Fibroblast of villous mesenchyme (primary cell): ENCODE data around the gene BCL2L2. TPM values are rescaled to one million over a fixed set of nuclear protein-coding genes. Genes with fewer than 3 reads are reported as not detected.
A peak's percentile ranks its signal among the peaks of the same experiment; 100 is the strongest.

Experiments
- DNase-seq: peaks from one replicate; pipeline ENCODE4 v3.0.0-alpha.2; 2010; ENCODE audit warnings: low read depth
- H3K4me3 ChIP-seq: 2 replicates; pipeline ENCODE4 v1.5.1; 2011; ENCODE audit warnings: low read depth, mild to moderate bottlenecking, low read length
- total RNA-seq: library from RNA; depleted of rRNA; stranded (reverse); fragments of >200 nt; gene quantifications from 2 replicates; pipeline ENCODE4 v1.2.3, GENCODE V29; 2012
- TF ChIP-seq, protein P1 (sequence below): IDR thresholded peaks from 2 replicates; pipeline ENCODE4 v1.5.1; 2012; ENCODE audit warnings: low read depth, mild to moderate bottlenecking, low read length; ENCODE audit not compliant: insufficient read depth

BCL2L2 gene
- total RNA-seq, 1 donor: 20.7 TPM

DNA sequence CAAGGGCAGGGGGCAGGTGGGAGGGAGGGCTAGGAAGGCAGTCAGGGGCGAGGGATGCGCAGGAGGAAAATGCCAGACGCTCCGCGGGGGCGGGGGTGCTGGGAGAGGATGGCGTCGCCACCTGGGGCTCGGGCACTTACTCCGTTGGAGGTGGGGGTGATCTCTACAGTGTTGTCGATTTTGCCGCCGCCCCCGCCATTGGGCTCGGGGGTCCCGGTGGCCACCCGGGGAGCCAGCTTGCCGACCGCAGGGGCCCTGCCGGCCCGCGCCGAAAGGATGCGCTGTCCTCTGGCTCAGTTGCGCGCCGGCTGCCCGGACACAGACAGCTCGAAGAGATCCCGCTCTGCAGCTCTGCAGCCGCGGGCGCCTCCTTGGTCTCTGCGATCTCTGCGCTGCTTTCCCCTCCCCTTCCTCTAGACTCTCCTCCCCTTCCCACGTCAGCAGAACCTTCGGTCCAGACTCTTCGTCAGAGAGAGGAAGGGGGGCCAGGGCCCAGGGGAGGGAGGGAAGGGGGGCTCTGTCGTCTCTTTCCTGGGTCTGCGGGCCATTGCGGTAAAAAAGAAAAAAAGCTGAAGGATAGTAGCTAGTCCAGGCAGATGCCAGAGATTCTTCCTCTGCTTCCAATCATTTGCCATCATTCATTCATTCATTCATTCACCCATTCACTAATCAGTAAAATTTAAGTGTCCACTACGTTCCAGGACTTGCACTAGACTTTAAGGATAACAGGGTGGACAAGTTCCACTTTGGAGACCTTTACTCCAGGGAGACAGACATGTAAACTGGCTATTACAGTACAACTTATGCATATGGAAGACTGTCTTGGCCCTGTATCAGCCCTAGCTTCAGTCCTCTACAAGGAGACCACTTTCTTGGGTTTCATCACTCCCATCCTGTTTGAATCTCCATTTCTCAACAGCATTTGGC is 46.1 kb downstream of the BCL2L2 start, which contains the start of gene SLC22A17:
Gene SLC22A17, minus strand, starts transcription at position 382 of the 927 bp plus-strand sequence.
- peak; percentile 91 for DNase-seq
- TF ChIP-seq, protein P1, sequence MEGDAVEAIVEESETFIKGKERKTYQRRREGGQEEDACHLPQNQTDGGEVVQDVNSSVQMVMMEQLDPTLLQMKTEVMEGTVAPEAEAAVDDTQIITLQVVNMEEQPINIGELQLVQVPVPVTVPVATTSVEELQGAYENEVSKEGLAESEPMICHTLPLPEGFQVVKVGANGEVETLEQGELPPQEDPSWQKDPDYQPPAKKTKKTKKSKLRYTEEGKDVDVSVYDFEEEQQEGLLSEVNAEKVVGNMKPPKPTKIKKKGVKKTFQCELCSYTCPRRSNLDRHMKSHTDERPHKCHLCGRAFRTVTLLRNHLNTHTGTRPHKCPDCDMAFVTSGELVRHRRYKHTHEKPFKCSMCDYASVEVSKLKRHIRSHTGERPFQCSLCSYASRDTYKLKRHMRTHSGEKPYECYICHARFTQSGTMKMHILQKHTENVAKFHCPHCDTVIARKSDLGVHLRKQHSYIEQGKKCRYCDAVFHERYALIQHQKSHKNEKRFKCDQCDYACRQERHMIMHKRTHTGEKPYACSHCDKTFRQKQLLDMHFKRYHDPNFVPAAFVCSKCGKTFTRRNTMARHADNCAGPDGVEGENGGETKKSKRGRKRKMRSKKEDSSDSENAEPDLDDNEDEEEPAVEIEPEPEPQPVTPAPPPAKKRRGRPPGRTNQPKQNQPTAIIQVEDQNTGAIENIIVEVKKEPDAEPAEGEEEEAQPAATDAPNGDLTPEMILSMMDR: peak; percentile 27
- H3K4me3 ChIP-seq: peak within 1 kb of the TSS; percentile 69

DNA sequence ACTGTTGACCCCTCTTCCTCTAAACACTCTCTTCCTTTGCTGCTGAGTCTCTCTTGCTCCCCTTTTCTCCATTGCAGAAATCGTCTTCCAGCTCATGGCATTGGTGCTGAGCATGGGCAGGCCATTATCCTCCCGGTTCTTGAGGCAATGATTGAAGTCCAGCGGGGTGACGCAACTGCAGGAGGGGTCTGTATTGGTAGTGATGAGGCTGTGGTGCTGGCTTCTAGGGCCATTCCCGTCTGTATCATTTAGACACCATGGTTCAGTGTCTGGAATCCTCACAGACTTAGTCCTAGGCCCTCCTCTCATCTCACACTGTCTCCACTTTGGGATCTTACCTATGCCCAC is 46.8 kb downstream of the BCL2L2 start:
- no peak overlapping the region for H3K4me3 ChIP-seq
- DNase-seq: no peak
- TF ChIP-seq, protein P1: no peak

DNA sequence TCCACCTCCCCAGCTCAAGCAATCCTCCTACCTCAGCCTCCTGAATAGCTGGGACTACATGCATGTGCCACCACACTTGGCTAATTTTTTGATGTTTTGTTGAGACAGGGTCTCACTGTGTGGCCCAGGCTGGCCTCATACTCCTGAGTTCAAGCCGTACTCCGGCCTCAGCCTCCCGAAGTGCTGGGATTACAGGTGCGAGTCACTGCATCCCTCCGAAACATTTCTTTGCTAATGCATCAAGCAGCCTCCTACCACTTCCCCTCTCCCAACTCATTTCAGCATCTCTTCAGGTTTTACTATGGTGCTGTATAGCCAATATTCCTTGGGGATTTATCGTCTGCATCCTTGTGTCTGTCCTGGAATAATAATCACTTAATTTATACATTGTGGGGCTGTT is 48.4 kb downstream of the BCL2L2 start:
- no peak for DNase-seq
- H3K4me3 ChIP-seq: no peak overlapping the region
- TF ChIP-seq, protein P1: no peak

DNA sequence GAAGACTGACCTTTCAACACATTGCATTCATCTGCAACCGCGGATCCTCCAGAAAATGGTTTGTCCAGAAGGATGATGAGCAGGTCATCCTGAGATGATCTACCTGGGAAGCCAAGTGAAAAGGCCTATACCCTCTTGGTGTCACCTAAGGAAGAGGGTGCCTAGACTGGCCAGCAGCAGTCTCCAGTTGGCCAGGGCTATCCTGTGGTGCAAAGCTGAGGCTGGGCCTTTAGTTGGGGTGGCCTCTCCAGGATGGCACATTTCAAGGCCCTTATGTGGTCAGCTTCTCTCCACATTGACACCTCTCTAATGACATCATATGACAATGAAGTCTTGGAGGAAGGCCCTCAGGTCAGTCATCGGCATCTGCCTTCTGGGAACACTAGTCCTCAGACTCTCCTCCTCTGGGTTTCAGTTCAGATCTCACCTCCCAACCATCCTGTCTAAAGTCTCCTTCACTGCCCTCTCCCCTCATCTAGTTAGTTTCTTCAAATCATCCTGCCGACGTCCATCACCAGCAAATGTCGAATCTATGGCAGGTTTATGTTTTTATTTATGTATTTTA is 49.3 kb downstream of the BCL2L2 start:
- TF ChIP-seq, protein P1: no peak

DNA sequence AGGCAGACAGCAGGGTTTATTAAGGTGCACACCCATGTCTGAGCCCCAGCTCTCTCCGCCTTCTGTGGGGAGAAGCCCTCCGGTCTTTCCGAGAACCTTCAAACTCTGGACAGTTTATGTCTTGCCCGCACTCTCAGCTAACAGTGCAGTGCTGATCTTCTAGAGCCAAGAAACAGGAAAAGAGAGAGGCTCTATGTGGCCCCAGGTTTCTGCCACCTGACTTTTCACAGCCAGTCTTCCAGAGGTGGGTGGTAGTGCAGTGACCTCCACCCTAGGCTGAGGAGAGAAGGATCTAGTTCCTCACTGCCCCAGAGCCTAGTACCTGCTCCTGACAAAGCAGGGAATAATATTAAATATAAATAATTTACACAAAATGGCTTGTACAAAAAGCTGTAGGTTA is 50.0 kb downstream of the BCL2L2 start:
- no peak for DNase-seq
- H3K4me3 ChIP-seq: no peak overlapping the region
- TF ChIP-seq, protein P1: no peak

More for the DNA sequence above, 49.3 kb downstream of the BCL2L2 start:
- H3K4me3 ChIP-seq: no peak overlapping the region
- no peak for DNase-seq

DNA sequence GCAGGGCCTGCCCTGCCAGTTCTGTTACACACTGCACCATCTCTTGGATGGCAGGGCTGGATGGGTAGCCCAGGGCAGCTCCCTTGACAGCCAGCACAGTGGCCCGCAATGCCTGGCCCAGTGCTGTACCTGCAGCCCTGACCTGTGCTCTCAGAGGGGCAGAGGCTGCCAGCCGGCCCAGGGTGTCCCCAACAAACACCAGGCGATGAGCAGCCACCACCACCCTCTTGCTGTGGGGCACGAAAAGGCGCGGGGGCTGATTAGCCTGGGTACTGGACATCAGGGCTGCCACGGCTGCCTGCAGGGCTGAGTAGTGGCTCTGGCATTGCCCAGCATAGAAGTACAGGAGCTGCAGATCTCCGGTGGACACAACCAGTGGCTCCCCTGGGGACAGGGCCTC is 50.6 kb downstream of the BCL2L2 start:
- H3K4me3 ChIP-seq: no peak overlapping the region
- DNase-seq: no peak
- TF ChIP-seq, protein P1: no peak
